Nephron (organoid): ENCODE results near the gene GRIK3.

Source experiments
- H3K27ac Mint-ChIP-seq, 3 experiments: 2 replicates each; pipeline ENCODE4 v1.8.0; 2020; ENCODE audit warnings: mixed read lengths in 3 of 3, mild to moderate bottlenecking in 2 of 3, moderate library complexity in 1 of 3
- H3K27me3 Mint-ChIP-seq: 2 replicates; pipeline ENCODE4 v1.8.0; 2021; ENCODE audit warnings: low read depth, mild to moderate bottlenecking, moderate library complexity, mixed read lengths
- H3K36me3 Mint-ChIP-seq: 2 replicates; pipeline ENCODE4 v1.8.0; 2020; ENCODE audit warnings: low read depth, mixed read lengths
- H3K4me1 Mint-ChIP-seq: 2 replicates; pipeline ENCODE4 v1.8.0; 2020; ENCODE audit warnings: mixed read lengths
- H3K4me3 Mint-ChIP-seq, 3 experiments: 2 replicates each; pipeline ENCODE4 v1.8.0; 2020; ENCODE audit warnings: mild to moderate bottlenecking in 3 of 3, mixed read lengths in 3 of 3, moderate library complexity in 2 of 3
- H3K9me3 Mint-ChIP-seq: 2 replicates; pipeline ENCODE4 v1.8.0; 2020; ENCODE audit warnings: mixed read lengths
- CTCF ChIP-seq, 3 experiments: fragments of 200-600 bp; sonication (generic); IDR thresholded peaks; one replicate each; pipeline ENCODE4 v1.5.0; 2021; ENCODE audit warnings: antibody characterized with exemption in 3 of 3; ENCODE audit not compliant: unreplicated experiment in 3 of 3

The GRIK3 gene

DNA sequence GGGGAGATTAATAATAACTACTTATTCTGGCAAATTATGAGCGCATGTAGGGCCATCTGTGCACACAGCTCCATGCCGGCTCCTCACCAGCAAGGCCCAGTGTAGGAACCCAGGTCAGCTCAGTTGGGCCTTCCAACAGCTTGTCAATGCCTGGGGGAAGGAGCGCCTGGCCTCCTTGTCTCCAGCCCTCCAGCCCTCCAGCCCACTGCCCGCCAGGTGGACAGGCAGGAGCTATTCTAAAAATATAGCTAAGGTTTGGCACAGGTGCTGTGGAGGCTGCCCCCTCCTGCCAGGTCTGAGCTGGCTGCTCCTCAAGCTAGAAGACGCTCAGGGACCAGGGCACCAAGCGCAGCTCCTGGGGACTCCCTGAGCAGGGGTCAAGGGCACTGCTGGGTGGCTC, 85.7 kb downstream of the GRIK3 start:
- peaks cover 33% of the 10 kb centered on the region for H3K27me3 Mint-ChIP-seq
- H3K9me3 Mint-ChIP-seq: no peaks in the 10 kb centered on the region
- no peaks in the 10 kb centered on the region for H3K4me1 Mint-ChIP-seq
- no peaks in the 10 kb centered on the region for H3K36me3 Mint-ChIP-seq
- TF ChIP-seq CTCF (IDR thresholded peaks at IDR 0.05; ENCODE audit: unreplicated experiment in 3 of 3): no peak
- no peak overlapping the region for H3K4me3 Mint-ChIP-seq
- H3K27ac Mint-ChIP-seq: no peak overlapping the region

GRCh38 chr1:36948147-36948546, 86.2 kb downstream of the GRIK3 start:
- H3K4me1 Mint-ChIP-seq: no peaks in the 10 kb centered on the region
- H3K4me3 Mint-ChIP-seq: no peak overlapping the region
- no peak for TF ChIP-seq CTCF (IDR thresholded peaks at IDR 0.05; ENCODE audit: unreplicated experiment in 3 of 3)
- H3K36me3 Mint-ChIP-seq: no peaks in the 10 kb centered on the region
- no peaks in the 10 kb centered on the region for H3K9me3 Mint-ChIP-seq
- no peak overlapping the region for H3K27ac Mint-ChIP-seq
- peaks cover 29% of the 10 kb centered on the region for H3K27me3 Mint-ChIP-seq

- Mint-ChIP-seq H3K27ac (no peak overlapping the region), H3K36me3 (no peaks in the 10 kb centered on the region), H3K27me3 (peaks cover 28% of the 10 kb centered on the region), H3K9me3 (no peaks in the 10 kb centered on the region), H3K4me3 (no peak overlapping the region), H3K4me1 (no peaks in the 10 kb centered on the region)
- TF ChIP-seq CTCF (IDR thresholded peaks at IDR 0.05; ENCODE audit: unreplicated experiment in 3 of 3): no peak
Measured at GRCh38 chr1:36947384-36947783, 86.9 kb downstream of the GRIK3 start.

GRCh38 chr1:36944883-36945282, 89.4 kb downstream of the GRIK3 start:
- no peak for TF ChIP-seq CTCF (IDR thresholded peaks at IDR 0.05; ENCODE audit: unreplicated experiment in 3 of 3)
- Mint-ChIP-seq H3K36me3 (no peaks in the 10 kb centered on the region), H3K9me3 (no peaks in the 10 kb centered on the region)

DNA sequence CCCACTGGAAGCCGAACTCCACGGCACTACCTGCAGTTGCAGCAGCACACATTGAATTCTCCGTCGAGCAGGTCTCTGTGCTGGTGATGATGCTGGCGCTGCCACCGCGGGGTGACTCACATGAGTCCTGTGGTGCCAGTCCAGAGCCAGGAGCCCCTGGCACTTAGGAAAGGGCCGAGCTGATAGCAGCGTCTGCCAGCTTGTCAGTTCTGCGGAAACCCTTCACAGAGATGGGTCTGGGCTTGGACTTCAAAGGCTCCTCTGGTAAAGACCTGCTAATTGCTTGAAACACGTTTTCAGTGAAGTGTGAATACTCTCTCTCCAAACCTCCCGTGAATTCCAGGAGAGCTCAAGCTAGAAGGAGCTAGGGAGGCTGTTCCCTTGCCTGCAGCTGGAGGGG, 92.2 kb downstream of the GRIK3 start:
- Mint-ChIP-seq H3K4me3 (no peak overlapping the region), H3K27me3 (peaks cover 52% of the 10 kb centered on the region), H3K27ac (no peak overlapping the region), H3K9me3 (no peaks in the 10 kb centered on the region), H3K4me1 (no peaks in the 10 kb centered on the region), H3K36me3 (no peaks in the 10 kb centered on the region)
- no peak for TF ChIP-seq CTCF (IDR thresholded peaks at IDR 0.05; ENCODE audit: unreplicated experiment in 3 of 3)

More at GRCh38 chr1:36944883-36945282, 89.4 kb downstream of the GRIK3 start:
- Mint-ChIP-seq H3K4me1 (no peaks in the 10 kb centered on the region), H3K27ac (no peak overlapping the region), H3K4me3 (no peak overlapping the region), H3K27me3 (peaks cover 40% of the 10 kb centered on the region)

DNA sequence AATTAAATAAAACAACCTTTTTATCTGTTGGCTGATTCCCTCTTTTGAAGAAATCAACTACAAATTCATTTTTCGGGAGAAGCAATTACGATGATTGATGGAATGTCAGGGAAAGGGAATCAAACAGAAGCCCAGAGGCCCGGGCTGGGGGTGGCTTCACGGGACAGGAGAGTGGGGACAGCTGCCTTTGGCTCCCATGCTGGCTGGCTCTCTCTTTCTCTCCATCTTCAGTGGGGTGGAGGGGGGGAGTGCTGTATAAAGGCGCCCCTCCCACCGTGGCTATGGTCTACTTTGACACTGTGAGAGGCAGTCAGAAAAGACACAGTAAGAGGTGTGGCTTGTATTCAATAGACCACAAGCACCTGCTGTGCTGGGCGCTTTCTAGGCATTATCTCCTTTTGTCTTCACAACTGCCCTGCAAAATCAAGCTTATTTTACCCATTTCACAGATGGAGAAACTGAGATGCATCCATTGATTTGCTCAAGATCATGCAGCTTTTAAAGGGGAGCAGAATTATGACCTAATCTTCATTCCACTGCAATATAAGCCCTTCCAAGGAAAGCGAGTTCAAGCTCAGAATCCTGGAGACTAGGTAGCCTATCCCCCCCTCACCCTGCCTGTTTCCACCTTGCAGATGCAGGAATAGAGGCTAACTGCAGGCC, 92.9 kb downstream of the GRIK3 start:
- Mint-ChIP-seq H3K27me3 (peaks cover 59% of the 10 kb centered on the region), H3K4me3 (no peak overlapping the region), H3K27ac (no peak overlapping the region), H3K4me1 (no peaks in the 10 kb centered on the region), H3K9me3 (no peaks in the 10 kb centered on the region), H3K36me3 (no peaks in the 10 kb centered on the region)
- no peak for TF ChIP-seq CTCF (IDR thresholded peaks at IDR 0.05; ENCODE audit: unreplicated experiment in 3 of 3)
